HepG2 (cell line): ENCODE results near the gene HBA1.

ENCODE experiments used
- ATF1 ChIP-seq: IDR thresholded peaks from 2 replicates; pipeline ENCODE4 v1.6.1; 2016; ENCODE audit warnings: mild to moderate bottlenecking, control low read depth
- CTCF ChIP-seq: sonication (generic); formaldehyde crosslinking; IDR thresholded peaks from 2 replicates; pipeline ENCODE4 v1.5.0; 2020; ENCODE audit warnings: mild to moderate bottlenecking, missing genetic modification reagents, moderate library complexity
- HNRNPK ChIP-seq: fragments of 200-400 bp; formaldehyde crosslinking; IDR thresholded peaks from 2 replicates; pipeline ENCODE4 v1.6.1; 2018; ENCODE audit warnings: low read length, low read depth, moderate library complexity, mild to moderate bottlenecking; ENCODE audit not compliant: poor library complexity, severe bottlenecking
- KDM4B ChIP-seq: sonication (generic); formaldehyde crosslinking; IDR thresholded peaks from 2 replicates; pipeline ENCODE4 v1.4.0; 2020; ENCODE audit warnings: missing genetic modification reagents
- NCOA2 ChIP-seq: sonication (generic); formaldehyde crosslinking; IDR thresholded peaks from 2 replicates; pipeline ENCODE4 v1.8.0; 2022; ENCODE audit warnings: inconsistent platforms
- ZBTB40 ChIP-seq, 2 experiments: fragments of 450-650 bp in 1 of 2; sonication (generic) in 1 of 2; formaldehyde crosslinking in 1 of 2; IDR thresholded peaks; 2 replicates each; pipeline versions ENCODE4 v1.6.1 to v1.8.0; 2016 to 2022; ENCODE audit warnings: antibody characterized with exemption in 1 of 2, mild to moderate bottlenecking in 1 of 2, missing genetic modification reagents in 1 of 2
- ZNF160 ChIP-seq: sonication (generic); formaldehyde crosslinking; IDR thresholded peaks from 2 replicates; pipeline ENCODE4 v1.8.0; 2022; ENCODE audit warnings: mild to moderate bottlenecking, inconsistent platforms, missing genetic modification reagents

- no peak for TF ChIP-seq ZNF160 (CRISPR knock-in tag)
- no peak for TF ChIP-seq ATF1 (CRISPR knock-in tag)
- TF ChIP-seq NCOA2: no peak
- TF ChIP-seq ZBTB40 (IDR thresholded peaks at IDR 0.05): no peak
- TF ChIP-seq ZBTB40 (CRISPR knock-in tag; IDR thresholded peaks at IDR 0.05): no peak
- TF ChIP-seq CTCF (CRISPR knock-in tag): no peak
- no peak for TF ChIP-seq HNRNPK
- no peak for TF ChIP-seq KDM4B
These were observed 8.1 kb upstream of the HBA1 start for GRCh38 chr16:168424-168823.
